ENCODE measurements around the gene BTN1A1. TPM values are rescaled to one million over a fixed set of nuclear protein-coding genes. Genes with fewer than 3 reads are reported as not detected.

Gene BTN1A1
- total RNA-seq, 1 donor from 2014 or later = not detected

DNA sequence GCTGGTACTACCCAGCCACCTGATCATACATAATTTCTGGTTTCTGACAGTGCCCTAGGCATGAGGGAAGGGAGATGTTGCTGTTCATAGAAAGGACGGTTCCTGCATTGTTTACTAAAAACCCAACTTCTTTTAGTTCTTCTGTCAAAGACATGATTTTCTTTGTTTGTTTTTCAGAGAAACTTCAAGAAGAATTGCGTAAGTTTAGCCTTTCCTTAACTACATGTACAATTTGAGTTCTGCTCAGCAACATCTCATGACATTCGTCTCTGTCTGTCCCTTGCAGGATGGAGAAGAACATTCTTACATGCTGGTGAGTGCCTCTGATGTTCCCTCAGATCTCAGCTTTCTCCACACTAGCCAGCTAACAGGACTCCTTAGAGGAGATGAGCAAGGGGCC lies 34.3 kb upstream of the BTN1A1 start:
- Histone ChIP-seq H3K9me3 (no peaks in the 10 kb centered on the region), H3K36me3 (peaks cover 59 to 74% of the 10 kb centered on the region in 2 donors), H3K27me3 (no peaks in the 10 kb centered on the region), H3K4me1 (peaks cover 3 to 10% of the 10 kb centered on the region in 2 donors), H3K4me3 (no peak overlapping the region), H3K27ac (no peak overlapping the region)
- TF ChIP-seq, protein P1, sequence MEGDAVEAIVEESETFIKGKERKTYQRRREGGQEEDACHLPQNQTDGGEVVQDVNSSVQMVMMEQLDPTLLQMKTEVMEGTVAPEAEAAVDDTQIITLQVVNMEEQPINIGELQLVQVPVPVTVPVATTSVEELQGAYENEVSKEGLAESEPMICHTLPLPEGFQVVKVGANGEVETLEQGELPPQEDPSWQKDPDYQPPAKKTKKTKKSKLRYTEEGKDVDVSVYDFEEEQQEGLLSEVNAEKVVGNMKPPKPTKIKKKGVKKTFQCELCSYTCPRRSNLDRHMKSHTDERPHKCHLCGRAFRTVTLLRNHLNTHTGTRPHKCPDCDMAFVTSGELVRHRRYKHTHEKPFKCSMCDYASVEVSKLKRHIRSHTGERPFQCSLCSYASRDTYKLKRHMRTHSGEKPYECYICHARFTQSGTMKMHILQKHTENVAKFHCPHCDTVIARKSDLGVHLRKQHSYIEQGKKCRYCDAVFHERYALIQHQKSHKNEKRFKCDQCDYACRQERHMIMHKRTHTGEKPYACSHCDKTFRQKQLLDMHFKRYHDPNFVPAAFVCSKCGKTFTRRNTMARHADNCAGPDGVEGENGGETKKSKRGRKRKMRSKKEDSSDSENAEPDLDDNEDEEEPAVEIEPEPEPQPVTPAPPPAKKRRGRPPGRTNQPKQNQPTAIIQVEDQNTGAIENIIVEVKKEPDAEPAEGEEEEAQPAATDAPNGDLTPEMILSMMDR (IDR thresholded peaks at IDR 0.05) = no peak
- intact Hi-C loops (cut with DNase I) = no loop called here
- no peak for DNase-seq (ENCODE audit: low spot score in 2 of 2)

- intact Hi-C loops (cut with DNase I) = no loop called here
- H3K27me3 ChIP-seq = no peaks in the 10 kb centered on the region
- H3K4me3 ChIP-seq = no peak overlapping the region
- peaks cover 47 to 54% of the 10 kb centered on the region in 2 donors for H3K36me3 ChIP-seq
- no peak for DNase-seq (ENCODE audit: low spot score in 2 of 2)
- H3K27ac ChIP-seq = no peak overlapping the region
- TF ChIP-seq, protein P1 (IDR thresholded peaks at IDR 0.05) = no peak
- no peaks in the 10 kb centered on the region for H3K4me1 ChIP-seq
- no peaks in the 10 kb centered on the region for H3K9me3 ChIP-seq
Measured at GRCh38 chr6:26468829-26469228, 31.3 kb upstream of the BTN1A1 start.

DNA sequence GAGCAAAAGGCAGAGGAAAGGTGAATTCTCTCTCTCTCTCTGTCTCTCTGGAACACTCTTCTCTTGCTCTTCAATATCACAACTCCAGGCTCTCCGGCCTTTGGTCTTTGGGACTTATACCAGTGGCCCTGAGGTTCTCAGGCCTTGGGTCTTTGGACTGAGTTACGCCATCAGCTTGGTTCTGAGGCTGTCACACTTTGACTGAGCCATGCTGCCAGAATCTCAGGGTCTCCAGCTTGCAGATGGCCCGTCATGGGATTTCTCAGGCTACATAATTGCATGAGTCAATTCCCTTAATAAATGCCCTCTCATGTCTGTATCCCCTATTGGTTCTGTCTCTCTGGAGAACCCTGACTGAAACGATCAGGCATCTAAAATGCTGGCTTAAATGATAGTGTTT lies 29.5 kb upstream of the BTN1A1 start:
- Histone ChIP-seq H3K4me1 (peaks cover 6 to 9% of the 10 kb centered on the region in 2 donors), H3K4me3 (no peak overlapping the region), H3K27ac (no peak overlapping the region), H3K36me3 (peaks cover 29 to 36% of the 10 kb centered on the region in 2 donors), H3K27me3 (no peaks in the 10 kb centered on the region), H3K9me3 (no peaks in the 10 kb centered on the region)
- no peak for DNase-seq (ENCODE audit: low spot score in 2 of 2)
- TF ChIP-seq, protein P1 (IDR thresholded peaks at IDR 0.05) = no peak
- intact Hi-C loops (cut with DNase I) = loop anchor here (5.0 kb wide), 3 partner anchors 33 to 97 kb away; partner anchors contain the start of gene BTN3A1

DNA sequence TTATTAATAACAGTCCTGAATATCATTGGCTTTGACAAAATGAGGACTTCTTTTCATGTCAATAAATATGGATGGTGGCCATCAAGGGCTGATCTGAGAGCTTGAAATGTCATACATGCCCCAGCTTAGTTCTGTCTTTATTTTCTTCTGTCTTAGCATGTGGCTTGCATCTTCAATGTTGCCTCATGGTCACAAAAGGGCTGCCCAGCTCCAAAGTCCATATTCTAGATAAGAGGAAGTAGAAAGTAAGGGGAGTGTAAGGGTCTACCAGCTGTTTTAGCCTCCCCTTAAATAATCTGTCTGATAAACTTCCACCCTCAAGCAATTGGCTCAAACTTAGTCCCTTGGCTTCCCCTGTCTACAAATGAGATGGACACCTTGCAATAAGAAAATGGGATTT lies 28.1 kb upstream of the BTN1A1 start:
- Histone ChIP-seq H3K36me3 (peaks cover 16 to 23% of the 10 kb centered on the region in 2 donors), H3K9me3 (no peaks in the 10 kb centered on the region), H3K27me3 (no peaks in the 10 kb centered on the region), H3K4me3 (no peak overlapping the region), H3K4me1 (peaks cover 6 to 9% of the 10 kb centered on the region in 2 donors), H3K27ac (no peak overlapping the region)
- DNase-seq (ENCODE audit: low spot score in 2 of 2) = no peak
- TF ChIP-seq, protein P1 (IDR thresholded peaks at IDR 0.05) = no peak
- intact Hi-C loops (cut with DNase I) = loop anchor here (5.0 kb wide), 3 partner anchors 35 to 95 kb away; partner anchors contain the start of gene BTN3A1

- intact Hi-C loops (cut with DNase I) = loop anchor here (5.0 kb wide), 3 partner anchors 35 to 95 kb away; partner anchors contain the start of gene BTN3A1
- no peak for DNase-seq (ENCODE audit: low spot score in 2 of 2)
- Histone ChIP-seq H3K4me3 (no peak overlapping the region), H3K36me3 (peaks cover 8 to 15% of the 10 kb centered on the region in 2 donors), H3K9me3 (no peaks in the 10 kb centered on the region), H3K27me3 (no peaks in the 10 kb centered on the region), H3K27ac (peak overlapping the region; percentile 91), H3K4me1 (peaks cover 6 to 9% of the 10 kb centered on the region in 2 donors)
- TF ChIP-seq, protein P1 (IDR thresholded peaks at IDR 0.05) = no peak
Measured at GRCh38 chr6:26472549-26473290, 27.4 kb upstream of the BTN1A1 start.
